ENCODE data around the gene NTHL1.
"Not testable (repeated sequence)": the region's sequence is repeated elsewhere in the genome, so short reads cannot be mapped to it uniquely, and the experiment has no call there.

Gene NTHL1

DNA sequence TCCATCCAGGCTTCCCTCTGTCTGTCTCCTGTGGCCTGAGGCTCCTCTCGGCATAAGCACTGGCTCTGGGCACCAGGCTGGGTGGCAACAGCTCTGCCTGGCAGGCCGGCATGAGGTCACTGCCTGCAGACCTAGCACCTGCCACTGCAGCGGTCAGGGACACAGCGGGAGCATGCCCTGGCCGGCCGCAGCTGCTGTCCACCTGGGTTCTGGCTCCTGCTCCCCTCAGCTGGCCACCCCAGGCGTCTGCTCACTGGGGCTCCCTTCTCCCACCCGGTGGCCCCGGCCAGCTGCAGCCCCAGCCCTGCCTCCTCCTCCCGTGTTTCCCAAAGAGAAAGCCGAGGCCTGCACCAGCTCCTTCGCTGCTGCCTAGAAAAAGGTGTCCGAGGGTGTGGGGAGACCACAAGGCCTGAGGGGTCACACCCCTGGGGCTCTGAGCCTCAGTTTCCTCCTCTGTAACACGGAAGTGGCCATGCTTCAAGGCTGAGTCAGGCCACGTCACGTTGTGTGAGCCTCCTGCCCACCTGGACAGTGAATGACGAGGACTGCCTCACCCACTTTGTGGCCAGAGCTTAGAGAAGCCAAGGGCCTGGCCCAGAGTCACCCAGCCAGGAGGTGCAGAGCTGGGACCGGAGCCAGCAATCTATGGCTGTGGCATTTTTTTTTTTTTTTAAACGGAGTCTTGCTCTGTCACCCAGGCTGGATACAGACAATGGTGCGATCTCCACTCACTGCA is 6.7 kb downstream of the NTHL1 start:
- ATAC-seq = no peak
- no peak for DNase-seq

GRCh38 chr16:2040041-2040786 is 7.4 kb downstream of the NTHL1 start:
- DNase-seq (no peak), ATAC-seq (no peak)

DNA sequence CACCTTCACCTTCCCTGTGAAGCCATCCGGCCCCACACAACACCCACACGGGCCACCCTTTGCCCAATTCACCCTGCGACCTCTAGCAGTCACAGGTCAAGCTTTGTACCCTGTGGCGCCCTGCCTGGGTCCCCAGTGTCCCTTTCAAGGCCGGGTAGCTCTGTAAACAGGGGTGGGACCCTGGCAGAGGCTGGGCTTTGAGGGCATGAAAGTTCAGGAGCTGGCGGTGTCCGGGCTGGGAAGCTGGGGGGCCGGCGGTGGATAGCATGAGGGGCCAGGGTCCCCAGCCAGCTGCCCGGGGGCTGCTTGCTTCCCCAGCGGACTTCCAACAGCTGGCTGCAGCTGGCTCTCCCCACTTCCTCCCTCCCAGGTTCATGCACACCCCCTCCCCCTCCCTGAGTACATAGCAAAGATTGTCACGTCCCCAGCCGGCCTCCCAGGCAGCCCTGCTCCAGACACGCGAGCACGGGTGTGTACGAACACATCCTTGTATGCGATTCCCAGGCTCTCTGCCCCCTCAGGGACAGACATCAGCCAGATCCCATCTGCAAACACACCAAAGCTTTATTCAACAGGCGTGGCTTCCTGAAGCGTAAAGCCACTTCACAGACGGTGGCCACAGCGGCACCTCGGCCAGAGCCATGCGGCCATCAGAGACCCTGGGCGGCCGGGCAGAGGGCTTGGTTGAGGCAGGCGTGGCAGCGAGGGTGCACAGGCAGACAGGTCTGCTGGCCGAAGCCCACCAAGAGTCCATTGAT is 8.2 kb downstream of the NTHL1 start:
- ATAC-seq (no peak), DNase-seq (no peak)

- no peak for ATAC-seq
- DNase-seq = no peak
These were observed 9.0 kb downstream of the NTHL1 start for GRCh38 chr16:2038382-2039231.

DNA sequence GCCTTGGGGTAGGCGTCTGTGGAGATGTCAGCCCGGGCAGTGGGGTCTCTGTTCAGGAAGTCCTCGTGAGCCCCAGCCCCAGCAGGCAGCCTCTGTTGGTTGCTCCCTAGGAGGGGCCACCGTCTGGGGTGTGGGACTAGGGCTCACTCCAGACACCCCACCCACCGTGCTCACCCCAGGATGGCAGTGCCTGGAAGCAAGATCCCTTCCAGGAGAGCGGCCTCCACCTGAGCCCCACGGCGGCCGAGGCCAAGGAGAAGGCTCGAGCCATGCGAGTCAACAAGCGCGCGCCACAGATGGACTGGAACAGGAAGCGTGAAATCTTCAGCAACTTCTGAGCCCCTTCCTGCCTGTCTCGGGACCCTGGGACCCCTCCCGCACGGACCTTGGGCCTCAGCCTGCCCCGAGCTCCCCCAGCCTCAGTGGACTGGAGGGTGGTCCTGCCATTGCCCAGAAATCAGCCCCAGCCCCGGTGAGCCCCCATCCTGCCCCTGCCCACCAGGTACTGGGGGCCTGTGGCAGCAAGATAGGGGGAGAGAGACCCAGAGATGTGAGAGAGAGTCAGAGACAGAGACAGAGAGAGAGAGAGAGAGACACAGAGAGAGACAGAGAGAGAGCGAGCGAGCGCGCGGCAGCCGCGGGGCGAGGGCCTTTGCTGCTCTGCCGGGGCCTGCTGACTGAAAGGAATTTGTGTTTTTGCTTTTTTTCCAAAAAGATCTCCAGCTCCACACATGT is 9.8 kb downstream of the NTHL1 start:
- no peak for ATAC-seq
- no peak for DNase-seq

DNA sequence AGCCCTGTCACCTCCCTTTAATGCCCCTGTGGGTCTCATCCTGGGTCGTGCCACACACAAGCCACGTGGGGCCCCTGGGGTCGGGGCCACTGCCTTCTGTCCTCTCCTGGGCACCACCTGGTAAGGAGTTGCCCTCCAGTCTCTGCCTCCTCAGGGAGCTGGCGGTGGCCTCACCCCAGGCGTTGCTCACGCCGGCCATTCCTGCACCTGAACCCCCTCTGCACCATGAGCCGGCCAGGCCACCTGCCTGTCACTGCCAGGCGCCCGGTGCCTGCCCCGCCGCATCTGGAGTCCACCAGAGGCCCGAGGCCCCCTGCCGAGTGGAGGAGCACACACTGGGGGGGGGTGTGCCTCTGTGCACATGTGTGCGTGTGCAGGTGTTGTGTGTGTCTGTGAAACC is 10.5 kb downstream of the NTHL1 start:
- ATAC-seq (no peak), DNase-seq (no peak)

DNA sequence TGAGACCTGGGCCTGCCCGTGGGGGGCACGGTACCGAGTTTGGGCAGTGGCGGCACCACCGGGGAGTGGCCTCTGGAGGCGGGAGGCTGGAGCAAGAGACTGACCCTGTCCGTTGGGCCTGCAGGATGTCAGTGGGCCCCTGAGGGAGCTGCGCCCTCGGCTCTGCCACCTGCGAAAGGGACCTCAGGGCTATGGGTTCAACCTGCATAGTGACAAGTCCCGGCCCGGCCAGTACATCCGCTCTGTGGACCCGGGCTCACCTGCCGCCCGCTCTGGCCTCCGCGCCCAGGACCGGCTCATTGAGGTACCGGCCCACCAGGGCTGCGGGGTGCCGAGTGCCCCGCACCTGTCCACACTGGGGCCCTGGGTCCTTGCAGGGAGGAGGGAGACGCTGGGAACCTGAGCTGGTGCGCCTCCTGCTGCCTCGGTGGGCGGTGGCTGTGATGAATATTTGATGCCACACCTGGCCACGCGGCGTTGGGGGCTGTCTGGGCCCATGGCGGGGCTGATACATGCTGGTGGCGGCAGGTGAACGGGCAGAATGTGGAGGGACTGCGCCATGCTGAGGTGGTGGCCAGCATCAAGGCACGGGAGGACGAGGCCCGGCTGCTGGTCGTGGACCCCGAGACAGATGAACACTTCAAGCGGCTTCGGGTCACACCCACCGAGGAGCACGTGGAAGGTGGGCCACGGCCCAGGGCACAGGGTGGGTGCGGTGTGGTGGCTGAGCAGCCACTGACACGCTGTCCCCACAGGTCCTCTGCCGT is 11.3 kb downstream of the NTHL1 start:
- ATAC-seq (no peak), DNase-seq (no peak)

DNA sequence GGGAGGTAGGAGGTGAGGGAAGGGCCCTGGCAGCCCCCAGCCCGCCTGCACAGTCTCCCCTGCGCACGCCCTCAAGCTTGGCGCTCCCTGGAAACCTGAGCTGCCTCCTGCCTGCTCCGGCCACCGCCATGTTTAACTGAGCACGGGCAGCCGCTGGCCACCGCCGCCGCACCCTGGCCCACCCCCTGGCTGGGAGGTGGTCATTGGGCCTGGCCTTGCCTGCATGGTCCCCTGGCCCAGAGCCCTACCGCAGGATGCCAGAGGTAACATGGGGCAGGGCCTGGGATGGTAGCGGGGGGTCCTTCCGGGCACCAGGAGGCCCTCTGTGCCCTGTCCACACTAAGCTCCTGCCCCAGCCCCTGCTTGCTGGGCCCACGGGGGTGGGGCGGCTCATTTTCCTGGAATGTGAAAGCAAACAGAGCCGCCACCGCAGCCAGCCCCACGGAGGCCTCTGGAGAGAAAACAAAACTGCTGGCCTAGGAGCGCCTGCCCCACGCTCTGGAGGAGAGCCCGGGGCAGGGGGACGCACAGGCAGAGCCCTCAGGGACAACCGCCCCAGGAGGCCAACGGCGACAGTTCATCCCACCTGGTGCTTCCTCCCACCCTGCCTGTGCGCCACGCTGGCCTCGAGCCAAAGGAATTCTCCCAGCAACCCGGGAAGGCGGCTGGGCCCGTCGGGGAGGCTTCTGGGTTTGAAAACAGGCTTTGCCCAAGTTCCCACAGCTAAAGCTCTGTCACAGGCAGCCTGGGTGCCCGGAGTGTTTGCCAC is 12.0 kb downstream of the NTHL1 start:
- DNase-seq (no peak), ATAC-seq (no peak)

GRCh38 chr16:2034696-2035430 is 12.8 kb downstream of the NTHL1 start:
- no peak for ATAC-seq
- no peak for DNase-seq

DNA sequence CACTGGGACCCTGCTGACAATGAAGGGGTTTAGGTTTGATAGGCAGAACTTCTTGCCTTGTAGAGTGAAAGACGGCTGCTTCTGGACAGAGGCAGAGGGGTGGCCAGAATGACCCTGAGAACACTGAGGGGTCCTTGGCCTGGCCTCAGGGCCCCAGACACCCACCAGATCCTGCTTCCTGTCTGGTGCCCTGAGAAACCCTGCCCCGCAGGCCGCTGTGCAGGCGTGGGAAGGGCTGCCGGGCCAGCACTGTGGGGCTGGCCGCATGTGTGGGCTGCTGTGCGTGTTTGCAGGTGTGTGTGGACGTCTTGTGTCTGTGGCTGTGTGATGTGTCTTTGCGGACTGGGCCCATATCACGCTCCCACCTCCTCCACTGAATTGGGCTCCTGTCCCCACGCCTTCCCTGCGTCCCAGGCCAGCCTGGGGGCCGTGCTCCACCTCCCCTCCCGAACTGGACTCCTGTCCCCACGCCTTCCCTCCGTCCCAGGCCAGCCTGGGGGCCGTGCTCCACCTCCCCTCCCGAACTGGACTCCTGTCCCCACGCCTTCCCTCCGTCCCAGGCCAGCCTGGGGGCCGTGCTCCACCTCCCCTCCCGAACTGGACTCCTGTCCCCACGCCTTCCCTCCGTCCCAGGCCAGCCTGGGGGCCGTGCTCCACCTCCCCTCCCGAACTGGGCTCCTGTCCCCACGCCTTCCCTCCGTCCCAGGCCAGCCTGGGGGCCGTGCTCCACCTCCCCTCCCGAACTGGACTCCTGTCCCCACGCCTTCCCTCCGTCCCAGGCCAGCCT is 13.5 kb downstream of the NTHL1 start:
- not testable (repeated sequence) for ATAC-seq, DNase-seq

DNA sequence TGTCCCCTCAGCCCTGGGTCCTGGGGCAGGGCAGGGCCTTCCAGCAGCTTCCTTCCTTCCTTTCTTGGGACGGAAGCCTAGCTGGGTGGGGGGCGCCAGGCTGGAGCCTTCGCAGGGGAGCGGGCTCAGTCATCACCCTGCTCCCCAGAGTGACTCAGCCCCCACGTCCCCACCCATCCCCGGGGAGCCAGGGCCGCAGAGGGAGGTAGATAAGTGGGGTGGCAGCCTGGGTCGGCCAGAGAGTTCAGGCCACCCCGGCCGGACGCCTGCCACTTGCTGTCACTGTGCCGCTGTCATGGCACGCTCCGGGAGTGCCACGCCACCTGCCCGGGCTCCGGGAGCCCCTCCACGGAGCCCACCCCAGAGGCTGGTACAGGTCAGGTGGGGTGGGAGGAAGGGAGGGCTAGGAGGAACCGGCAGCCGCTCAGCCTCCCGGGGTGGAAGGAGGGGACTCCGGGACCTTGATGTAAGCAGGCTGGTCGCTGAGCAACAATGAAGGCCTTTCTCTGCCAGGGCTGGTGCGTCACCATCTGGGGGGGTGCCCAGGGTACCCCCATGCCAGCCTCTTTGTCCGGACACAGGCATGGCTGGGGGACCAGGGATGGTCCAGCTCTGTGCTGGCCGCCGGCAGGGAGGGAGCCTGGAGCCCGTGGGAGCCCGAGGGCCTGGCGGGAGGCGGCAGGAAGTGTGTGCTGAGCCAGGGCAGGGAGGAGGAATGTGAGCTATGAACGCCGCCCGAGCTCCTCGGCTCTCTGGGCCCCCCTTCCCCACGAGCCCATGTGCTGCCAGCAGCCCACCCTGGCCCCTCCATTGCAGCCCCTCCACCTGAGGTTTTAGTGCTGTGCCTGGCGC is 14.4 kb downstream of the NTHL1 start:
- ATAC-seq = no peak
- no peak for DNase-seq

GRCh38 chr16:2032285-2033056 is 15.2 kb downstream of the NTHL1 start:
- DNase-seq (no peak), ATAC-seq (no peak)

DNA sequence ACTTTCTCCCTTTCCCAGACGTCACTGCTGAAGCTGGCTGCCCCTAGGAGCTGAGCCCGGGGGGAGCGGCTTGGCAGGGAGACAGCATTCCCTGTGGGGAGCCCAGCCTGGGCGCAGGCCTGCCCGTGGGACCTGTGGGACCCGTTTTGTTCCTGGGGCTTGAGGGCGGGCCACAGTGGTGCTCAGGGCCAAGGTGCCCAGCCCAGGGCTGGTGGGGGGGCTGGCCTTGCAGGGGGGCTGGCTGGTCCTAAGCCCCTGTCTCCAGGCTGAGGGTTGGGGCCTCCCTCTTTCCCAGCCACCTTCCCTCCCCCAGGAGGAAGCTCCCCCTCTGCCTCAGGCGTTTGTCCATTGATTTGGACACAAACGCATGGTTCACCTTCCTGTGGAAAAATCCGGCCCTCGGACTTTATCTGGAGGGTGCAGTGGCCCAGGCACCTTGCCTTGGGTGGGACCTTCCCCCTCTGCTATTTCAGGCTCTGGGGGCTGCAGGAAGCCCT is 16.5 kb downstream of the NTHL1 start:
- ATAC-seq (no peak), DNase-seq (no peak)

DNA sequence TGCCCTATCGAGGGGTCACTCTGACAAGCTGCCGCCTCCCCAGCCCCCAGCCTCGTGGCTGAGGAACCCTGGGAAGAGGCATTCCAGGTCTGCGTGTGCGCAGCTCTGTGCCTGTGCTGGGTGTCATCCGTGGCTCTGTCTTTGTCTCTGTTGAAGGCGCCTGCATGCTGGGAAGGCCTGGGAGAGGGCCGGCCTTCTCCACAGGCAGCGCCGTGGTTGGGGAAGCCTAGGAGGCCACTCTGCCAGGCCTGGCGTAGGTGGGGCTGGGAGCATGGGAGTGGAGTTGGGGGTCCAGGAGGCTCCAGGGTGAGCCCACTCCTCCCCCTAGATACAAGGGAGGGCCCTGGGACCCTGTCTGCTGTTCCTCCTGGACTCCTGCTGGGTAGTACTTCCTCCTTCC is 17.6 kb downstream of the NTHL1 start:
- DNase-seq (no peak), ATAC-seq (no peak)

DNA sequence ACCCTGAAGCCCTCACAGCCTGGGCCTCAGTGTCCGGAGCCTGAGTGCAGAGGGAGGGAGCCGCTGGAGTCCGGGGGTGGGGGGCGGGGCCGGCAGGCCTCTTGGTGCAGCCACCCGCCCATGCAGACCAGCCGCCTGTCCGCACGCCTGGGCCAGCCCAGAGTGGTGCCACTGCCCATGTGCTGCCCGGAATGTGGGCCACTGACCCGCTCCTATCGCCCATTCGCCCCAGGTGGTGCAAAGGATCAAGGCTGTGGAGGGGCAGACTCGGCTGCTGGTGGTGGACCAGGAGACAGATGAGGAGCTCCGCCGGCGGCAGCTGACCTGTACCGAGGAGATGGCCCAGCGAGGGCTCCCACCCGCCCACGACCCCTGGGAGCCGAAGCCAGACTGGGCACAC is 18.3 kb downstream of the NTHL1 start:
- DNase-seq = no peak
- no peak for ATAC-seq

DNA sequence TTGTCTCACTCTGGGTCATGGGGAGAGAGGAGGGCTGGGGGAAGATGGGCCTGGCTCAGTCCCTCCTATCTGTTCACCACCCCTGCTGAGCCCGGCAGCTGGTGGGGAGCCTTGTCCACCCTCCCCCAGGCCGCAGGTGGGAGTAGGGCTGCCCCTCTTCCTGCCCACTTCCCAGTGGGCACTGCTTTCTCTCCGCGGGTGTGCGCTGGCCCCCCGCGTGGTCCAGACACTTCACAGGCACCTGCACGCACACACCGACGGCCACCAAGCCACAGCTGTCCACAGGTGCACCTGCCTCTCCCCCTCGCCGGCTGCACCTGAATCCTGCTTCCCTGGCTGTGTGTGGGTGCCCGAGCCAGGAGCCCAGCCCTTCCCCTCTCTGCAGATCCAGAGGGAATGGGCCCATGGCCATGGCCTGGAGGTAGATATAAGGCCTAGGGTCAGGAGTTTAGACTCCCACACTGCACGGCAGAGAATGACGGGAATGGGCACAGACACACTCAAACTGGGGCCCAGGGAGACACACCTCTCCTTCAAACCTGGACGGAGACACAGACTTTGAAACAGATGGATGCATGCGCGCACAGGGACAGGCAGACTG is 18.9 kb downstream of the NTHL1 start:
- ATAC-seq = no peak
- no peak for DNase-seq

Data from stimulated activated naive CD8-positive, alpha-beta T cell treated with anti-CD3 and anti-CD28 coated beads, Interleukin-15, Interleukin-2, amounts not matched to agents 100 U/mL and 50 U/mL, for 24 hours (primary cell).